Measurements from ENCODE around the gene HSPA12B.

DNA sequence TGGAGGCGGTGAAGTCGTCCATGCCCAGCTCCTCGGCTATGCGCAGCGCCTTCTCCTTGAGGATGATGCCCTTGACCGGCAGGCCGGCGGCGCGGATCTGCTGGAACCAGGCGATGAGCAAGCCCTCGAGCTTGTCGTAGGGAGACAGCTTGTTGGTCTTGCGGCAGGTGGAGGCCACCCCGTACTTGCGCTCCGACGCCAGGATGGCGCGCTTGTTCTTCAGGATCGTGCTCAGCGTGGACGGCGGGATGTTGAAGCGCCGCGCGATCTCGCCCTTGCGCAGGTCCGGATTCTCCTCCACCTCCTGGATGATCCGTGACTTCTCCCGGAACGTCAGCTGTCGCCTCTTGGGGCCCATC lies 53.6 kb downstream of the HSPA12B start:
- TF ChIP-seq EZH2 (IDR thresholded peaks at IDR 0.05) (no peak), POLR2AphosphoS5 (IDR thresholded peaks at IDR 0.05; ENCODE audit: borderline replicate concordance, low read depth, low read length) (no peak)
